Fibroblast of peridontal ligament (primary cell): ENCODE results near the gene MYD88.
A peak's percentile ranks its signal among the peaks of the same experiment; 100 is the strongest.

Experiments used
- DNase-seq: peaks from one replicate; pipeline ENCODE4 v3.0.0-alpha.2; 2010; ENCODE audit errors: extremely low read depth

Gene MYD88

DNA sequence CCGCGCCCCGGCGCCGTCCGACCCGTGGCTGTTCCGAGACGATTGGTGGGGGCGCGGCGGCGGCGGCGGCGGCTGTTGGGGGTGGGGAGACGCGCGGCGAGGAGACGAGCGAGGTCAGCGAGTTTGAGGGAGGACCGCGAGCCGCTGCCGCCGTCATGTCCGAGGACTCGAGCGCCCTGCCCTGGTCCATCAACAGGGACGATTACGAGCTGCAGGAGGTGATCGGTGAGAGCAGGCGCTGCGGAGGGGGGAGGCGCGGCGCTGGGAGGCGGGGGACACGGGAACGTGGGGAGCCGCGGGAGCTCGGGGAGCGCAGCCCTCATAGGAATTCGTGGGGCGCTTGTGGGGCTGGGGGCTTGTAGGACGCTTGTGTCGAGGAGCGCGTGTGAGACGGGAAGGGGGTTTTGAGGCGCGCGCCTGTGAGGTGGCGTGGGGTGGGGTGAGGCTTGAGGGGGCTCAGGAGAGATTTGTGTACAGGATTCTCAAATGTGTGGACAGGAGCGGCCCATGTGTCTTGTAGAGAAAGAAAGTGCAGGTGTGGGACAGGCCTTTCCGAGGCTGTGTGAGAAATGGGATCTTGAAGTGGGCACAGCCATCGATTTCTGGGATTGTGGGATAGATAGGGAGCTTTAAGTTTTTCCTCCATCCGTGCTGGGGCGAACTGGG, 27.4 kb downstream of the MYD88 start:
- peak; percentile 34 for DNase-seq

DNA sequence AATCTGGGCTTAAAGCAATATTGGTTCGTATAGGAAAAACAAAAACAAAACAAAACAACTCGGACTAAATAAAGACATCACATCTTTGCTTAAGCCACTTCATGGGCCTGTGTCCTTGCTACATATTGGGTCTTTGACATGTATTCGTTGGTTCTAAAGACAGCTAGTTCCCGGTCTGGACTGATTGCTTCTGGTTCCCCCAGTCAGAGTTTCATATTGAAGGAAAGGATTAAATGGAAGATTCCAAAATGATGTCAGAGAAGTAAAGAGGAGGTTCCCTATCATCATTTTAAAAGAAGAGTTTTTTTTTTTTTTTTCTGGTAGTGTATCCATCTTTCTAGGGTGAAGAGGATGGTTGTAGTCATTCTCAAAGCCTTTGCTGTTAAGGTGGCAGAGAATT, 29.1 kb downstream of the MYD88 start:
- no peak for DNase-seq

DNA sequence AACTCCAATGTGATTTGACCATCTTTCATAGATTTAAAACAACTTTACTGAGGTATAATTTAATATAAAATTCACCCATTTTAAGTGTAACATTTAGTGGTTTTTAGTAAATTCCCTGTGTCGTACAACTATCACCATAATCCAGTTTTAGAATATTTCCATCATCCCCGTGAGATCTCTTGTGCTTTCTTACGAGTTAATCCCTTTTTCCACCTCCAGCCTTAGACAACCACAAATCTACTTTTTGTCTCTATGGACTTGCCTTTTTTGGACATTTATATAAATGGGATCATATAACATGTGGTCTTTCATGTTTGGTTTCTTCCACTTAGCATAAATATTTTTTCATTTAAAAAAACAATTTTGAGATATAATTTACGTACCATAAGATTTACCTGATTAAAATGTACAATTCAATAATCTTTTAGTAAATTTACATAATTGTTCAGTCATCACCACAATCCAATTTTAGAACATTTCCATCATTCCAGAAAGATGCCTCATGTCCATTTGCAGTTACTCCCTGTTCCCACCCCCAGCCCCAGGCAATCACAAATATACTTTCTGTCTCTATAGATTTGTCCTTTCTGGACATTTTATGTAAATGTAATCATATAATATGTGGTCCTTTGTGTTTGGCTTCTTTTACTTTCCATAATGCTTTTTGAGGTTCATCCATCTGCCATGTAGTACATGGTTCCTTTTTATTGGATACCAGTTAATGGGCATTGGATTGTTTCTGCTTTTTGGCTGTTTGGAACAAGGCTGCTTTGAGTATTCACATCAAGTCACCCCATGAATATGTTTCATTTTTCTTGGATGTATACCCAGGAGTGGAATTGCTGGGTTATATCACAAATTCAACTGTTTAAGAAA, 29.9 kb downstream of the MYD88 start:
- DNase-seq, result peak; percentile 77

DNA sequence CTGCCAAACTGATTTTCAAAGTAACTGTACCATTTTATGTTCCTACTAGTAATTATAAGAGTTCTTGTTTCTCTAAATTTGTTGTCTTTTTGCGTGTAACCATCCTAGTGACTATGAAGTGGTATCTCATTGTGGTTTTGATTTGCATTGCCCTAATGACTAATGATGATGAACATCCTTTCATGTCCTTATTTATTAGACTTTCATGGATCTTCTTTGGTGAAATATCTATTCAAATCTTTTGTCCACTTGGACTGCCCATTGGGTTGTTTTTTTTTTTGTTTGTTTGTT, 30.5 kb downstream of the MYD88 start:
- DNase-seq, result no peak

DNA sequence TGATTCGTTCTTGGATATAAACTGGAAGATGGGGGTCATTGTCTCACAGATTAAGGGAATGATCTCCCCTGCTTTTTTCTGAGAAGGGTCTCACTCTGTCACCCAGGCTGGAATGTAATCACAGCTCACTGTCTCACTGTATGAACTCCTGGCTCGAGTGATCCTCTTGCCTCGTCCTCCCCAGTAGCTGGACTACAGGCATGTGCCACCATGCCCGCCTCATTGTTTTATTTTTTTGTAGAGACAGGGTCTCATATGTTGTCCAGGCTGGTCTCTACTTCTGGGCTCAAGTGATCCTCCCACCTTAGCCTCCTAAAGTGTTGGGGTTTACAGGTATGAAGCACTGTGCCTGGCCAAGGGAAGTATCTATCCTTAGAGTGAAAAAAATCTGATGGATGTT, 32.3 kb downstream of the MYD88 start:
- DNase-seq, result no peak

DNA sequence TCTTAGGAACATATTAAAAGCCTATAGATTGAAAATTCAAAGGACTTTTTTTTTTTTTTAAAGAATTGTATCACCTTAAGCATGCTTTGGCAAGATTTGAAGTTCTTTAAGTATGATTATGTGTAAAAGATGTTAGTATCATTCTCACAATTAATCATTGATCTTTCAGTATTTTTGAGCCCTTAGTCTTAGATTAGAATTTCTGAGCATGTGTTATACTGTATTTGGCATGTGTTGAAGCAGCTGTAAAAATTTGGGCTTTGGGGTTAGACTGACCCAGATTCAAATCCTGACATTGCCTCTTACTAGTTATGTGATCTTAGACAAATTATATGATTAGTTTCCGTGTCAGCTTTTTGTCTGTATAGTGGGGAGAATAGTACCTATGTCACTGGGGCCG, 33.2 kb downstream of the MYD88 start:
- no peak for DNase-seq

DNA sequence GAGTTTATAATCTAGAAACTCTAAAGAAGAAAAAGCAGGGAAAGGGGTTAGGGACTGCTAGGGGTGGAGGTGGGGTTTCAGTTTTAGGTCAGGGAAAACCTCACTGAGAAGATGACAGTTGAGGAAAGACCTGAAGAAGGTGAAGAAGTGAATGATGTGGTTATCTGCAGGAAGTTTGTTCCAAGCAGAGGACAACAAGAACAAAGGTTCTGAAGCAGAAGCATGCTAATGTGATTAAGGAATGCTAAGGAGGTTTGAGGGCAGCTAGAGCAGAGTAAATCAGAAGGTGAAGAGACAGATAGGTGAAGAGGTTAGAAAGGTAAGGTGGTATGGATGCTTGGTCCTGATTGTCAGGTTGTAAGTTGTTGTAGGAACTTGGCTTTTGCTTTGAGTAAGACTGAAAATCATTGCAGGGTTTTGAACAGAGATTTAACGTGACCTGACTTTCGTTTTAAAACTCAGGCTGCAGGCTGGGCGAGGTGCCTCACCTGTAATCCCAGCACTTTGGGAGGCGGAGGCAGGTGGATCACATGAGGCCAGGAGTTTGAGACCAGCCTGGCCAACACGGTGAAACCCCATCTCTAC, 35.5 kb downstream of the MYD88 start:
- DNase-seq, result no peak

DNA sequence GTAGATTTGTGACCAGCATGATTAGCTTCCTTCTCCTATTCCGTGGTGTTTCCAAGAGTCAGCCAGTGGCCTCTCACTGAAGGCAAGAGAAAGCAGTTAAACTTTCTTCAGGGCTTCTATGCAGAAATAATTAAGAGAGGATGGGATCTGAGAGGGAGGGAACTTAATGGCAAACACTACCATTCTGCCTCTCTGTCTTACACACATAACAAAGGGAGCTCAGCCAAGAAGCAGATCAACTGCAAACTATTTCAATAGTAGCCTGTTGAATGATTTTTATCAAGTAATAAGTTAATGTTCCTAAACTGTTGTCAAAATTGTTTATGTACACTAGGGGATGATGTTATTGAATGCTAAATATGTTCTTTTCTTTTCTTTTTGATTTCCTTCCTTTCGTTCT, 38.7 kb downstream of the MYD88 start:
- DNase-seq, result peak; percentile 32

DNA sequence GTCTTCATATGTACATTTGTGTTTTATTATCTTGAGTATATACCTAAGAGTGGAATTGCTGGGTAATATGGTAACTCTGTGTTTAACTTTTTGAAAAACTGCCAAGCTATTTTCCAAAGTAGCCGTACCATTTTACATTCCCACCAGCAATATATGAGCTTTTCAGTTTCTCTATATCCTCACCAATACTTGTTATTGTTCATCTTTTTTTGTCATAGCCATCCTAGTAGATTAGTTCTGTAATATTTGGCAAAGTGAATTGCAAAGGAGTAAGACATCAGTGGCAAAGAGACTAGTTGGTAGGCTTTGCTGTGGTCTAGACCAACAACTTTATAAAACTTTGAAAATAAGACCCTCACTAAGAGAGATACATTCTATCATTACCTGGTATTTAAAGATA, 48.3 kb downstream of the MYD88 start:
- DNase-seq, result no peak

DNA sequence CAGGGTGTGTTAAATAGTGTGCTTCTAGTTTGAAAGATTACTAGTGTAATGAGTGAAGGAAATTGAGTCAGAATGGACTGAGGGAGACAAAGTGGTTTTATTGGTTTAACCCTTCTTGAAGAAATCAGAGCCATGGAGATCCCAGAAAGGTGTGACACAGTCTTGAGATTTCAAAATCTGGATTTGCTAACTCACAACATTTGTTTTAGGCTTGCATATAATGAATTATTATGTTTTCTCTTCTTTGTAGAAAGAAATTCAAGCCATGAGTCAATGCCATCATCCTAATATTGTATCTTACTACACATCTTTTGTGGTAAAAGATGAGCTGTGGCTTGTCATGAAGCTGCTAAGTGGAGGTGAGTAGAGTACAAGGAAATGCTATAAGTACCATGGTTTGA, 52.0 kb downstream of the MYD88 start:
- DNase-seq, result no peak
